IMR-90 (cell line): ENCODE results near the gene CDK5R1. TPM values are rescaled to one million over a fixed set of nuclear protein-coding genes. Genes with fewer than 3 reads are reported as not detected.

Source experiments
- ATAC-seq: fragments of 200-7000 bp; cut with Tn5 transposase; 2 replicates; pipeline ENCODE4 v1.9.1; 2020; ENCODE audit warnings: low read depth, mild to moderate bottlenecking, moderate library complexity
- BruUV-seq: library from RNA; stranded (reverse); fragments of 400-500 nt; replicated peaks from 2 replicates; lab custom pipeline; 2021; lab: Mats Ljungman, UMichigan
- CTCF ChIA-PET: fragments of 300-600 bp; formaldehyde crosslinking; extraction: SDS; loops from one replicate; lab custom pipeline; 2021; ENCODE audit warnings: antibody characterized with exemption; lab: Yijun Ruan, JAX
- POLR2A ChIA-PET: fragments of 300-600 bp; sonication (Branson Sonifier 250); formaldehyde crosslinking; loops from one replicate; lab custom pipeline; 2022; ENCODE audit warnings: antibody characterized with exemption; ENCODE audit not compliant: unreplicated experiment; lab: Charles Lee
- DNase-seq: peaks from one replicate; pipeline ENCODE4 v3.0.0; 2013
- H2AFZ ChIP-seq: replicated peaks from 2 replicates; pipeline ENCODE3; 2013; ENCODE audit warnings: low read length, mild to moderate bottlenecking; ENCODE audit not compliant: poor library complexity
- H2AK5ac ChIP-seq: 2 replicates; pipeline ENCODE4 v1.6.1; 2013; ENCODE audit warnings: low read depth, low read length, inconsistent platforms
- H2AK9ac ChIP-seq: replicated peaks from 2 replicates; pipeline ENCODE3; 2013; ENCODE audit warnings: mild to moderate bottlenecking, low read depth, low read length, moderate library complexity; ENCODE audit not compliant: poor library complexity
- H2BK120ac ChIP-seq: 2 replicates; pipeline ENCODE4 v1.6.1; 2013; ENCODE audit warnings: low read depth, low read length, inconsistent platforms
- H2BK15ac ChIP-seq: 3 replicates; pipeline ENCODE4 v1.6.1; 2013; ENCODE audit warnings: low read depth, low read length, inconsistent platforms
- H2BK20ac ChIP-seq: 2 replicates; pipeline ENCODE4 v1.6.1; 2013; ENCODE audit warnings: low read depth, mild to moderate bottlenecking, inconsistent platforms, low read length, moderate library complexity
- H2BK5ac ChIP-seq: 2 replicates; pipeline ENCODE4 v1.6.1; 2013; ENCODE audit warnings: mild to moderate bottlenecking, low read depth, low read length, inconsistent platforms; ENCODE audit not compliant: poor library complexity, severe bottlenecking
- H3K14ac ChIP-seq: replicated peaks from 2 replicates; pipeline ENCODE4 v1.6.1; 2013; ENCODE audit warnings: low read depth, low read length, inconsistent platforms
- H3K18ac ChIP-seq: 2 replicates; pipeline ENCODE4 v1.6.1; 2013; ENCODE audit warnings: low read depth, low read length, control low read depth
- H3K23ac ChIP-seq: 2 replicates; pipeline ENCODE4 v1.6.1; 2013; ENCODE audit warnings: low read depth, low read length, inconsistent platforms
- H3K27ac ChIP-seq: 2 replicates; pipeline ENCODE4 v1.5.1; 2013; ENCODE audit warnings: mild to moderate bottlenecking, control low read depth, low read length; ENCODE audit not compliant: insufficient read depth
- H3K27me3 ChIP-seq: 2 replicates; pipeline ENCODE4 v1.6.1; 2013; ENCODE audit warnings: low read length; ENCODE audit not compliant: control insufficient read depth, insufficient read depth
- H3K36me3 ChIP-seq: 2 replicates; pipeline ENCODE4 v1.6.1; 2013; ENCODE audit warnings: low read length, mixed read lengths; ENCODE audit not compliant: control insufficient read depth, insufficient read depth
- H3K4ac ChIP-seq: 2 replicates; pipeline ENCODE4 v1.6.1; 2013; ENCODE audit warnings: low read depth, low read length, inconsistent platforms
- H3K4me1 ChIP-seq: 2 replicates; pipeline ENCODE4 v1.6.1; 2013; ENCODE audit warnings: low read length, mixed read lengths; ENCODE audit not compliant: control insufficient read depth, insufficient read depth
- H3K4me2 ChIP-seq: 2 replicates; pipeline ENCODE4 v1.6.1; 2013; ENCODE audit warnings: low read depth, mild to moderate bottlenecking, control low read depth, low read length, moderate library complexity
- H3K4me3 ChIP-seq: 2 replicates; pipeline ENCODE4 v1.5.1; 2013; ENCODE audit warnings: low read depth, mild to moderate bottlenecking, control low read depth, low read length, moderate library complexity; ENCODE audit not compliant: insufficient read depth
- H3K56ac ChIP-seq: 2 replicates; pipeline ENCODE4 v1.6.1; 2013; ENCODE audit warnings: low read length, inconsistent platforms; ENCODE audit not compliant: insufficient read depth; ENCODE audit errors: extremely low read depth
- H3K79me1 ChIP-seq, 2 experiments: 2 replicates each; pipeline ENCODE4 v1.6.1; 2013; ENCODE audit warnings: low read length in 2 of 2, inconsistent platforms in 1 of 2, low read depth in 1 of 2
- H3K9ac ChIP-seq: 2 replicates; pipeline ENCODE4 v1.6.1; 2013; ENCODE audit warnings: low read depth, low read length, control low read depth
- H3K9me1 ChIP-seq: 2 replicates; pipeline ENCODE4 v1.6.1; 2013; ENCODE audit warnings: low read length, inconsistent platforms; ENCODE audit not compliant: insufficient read depth
- H3K9me3 ChIP-seq: 2 replicates; pipeline ENCODE4 v1.6.1; 2013; ENCODE audit warnings: low read length; ENCODE audit not compliant: control insufficient read depth, insufficient read depth
- H4K20me1 ChIP-seq: 2 replicates; pipeline ENCODE4 v1.6.1; 2013; ENCODE audit warnings: low read length, inconsistent platforms; ENCODE audit not compliant: insufficient read depth
- H4K5ac ChIP-seq: 2 replicates; pipeline ENCODE4 v1.6.1; 2013; ENCODE audit warnings: mild to moderate bottlenecking, low read depth, low read length, control low read depth
- H4K8ac ChIP-seq, 2 experiments: 2 replicates each; pipeline ENCODE4 v1.6.1; 2013; ENCODE audit warnings: low read depth in 2 of 2, low read length in 2 of 2, control low read depth in 1 of 2, inconsistent platforms in 1 of 2
- H4K91ac ChIP-seq: 2 replicates; pipeline ENCODE4 v1.6.1; 2013; ENCODE audit warnings: low read depth, low read length, inconsistent platforms; ENCODE audit not compliant: insufficient read depth
- BHLHE40 ChIP-seq: fragments of 150-350 bp; IDR thresholded peaks from 2 replicates; pipeline ENCODE4 v1.6.1; 2016; ENCODE audit warnings: mild to moderate bottlenecking, low read depth, low read length
- MXI1 ChIP-seq: IDR thresholded peaks from 2 replicates; pipeline ENCODE4 v1.6.1; 2012; ENCODE audit warnings: low read depth, mild to moderate bottlenecking, low read length, moderate library complexity, borderline replicate concordance
- WGBS, 2 experiments: methylation state at CpG; one replicate each; pipeline versions ENCODE4 v1.1.5 to v1.1.7; 2013; ENCODE audit warnings: missing lambda C conversion rate in 2 of 2; ENCODE audit not compliant: insufficient read length in 1 of 2; ENCODE audit errors: extremely low coverage in 2 of 2; 5-methylcytosine and 5-hydroxymethylcytosine counted together
- dilution Hi-C: fragments of 300-500 bp; cut with HindIII; formaldehyde crosslinking; loops from one replicate; pipeline ENCODE4 v1.14.3; 2018; ENCODE audit warnings: low sequenced_read_pairs; ENCODE audit not compliant: unreplicated experiment
- in situ Hi-C: fragments of 300-500 bp; cut with MboI; formaldehyde crosslinking; loops from 3 replicates; pipeline ENCODE4 v1.14.3; 2019; ENCODE audit warnings: low sequenced_read_pairs, inconsistent platforms, mixed read lengths
- intact Hi-C: fragments of 100-400 bp; cut with micrococcal nuclease; formaldehyde crosslinking; loops from 2 replicates; pipeline ENCODE4 v1.10.0; 2022
- polyA plus RNA-seq, 3 experiments: library from polyadenylated mRNA; depleted of rRNA; stranded (reverse); fragments of >200 nt; gene quantifications; 2 replicates each; pipeline ENCODE4 v1.2.3, GENCODE V29; 2012; ENCODE audit warnings: low replicate concordance in 1 of 3
- total RNA-seq: library from RNA; depleted of rRNA; stranded (reverse); fragments of >200 nt; gene quantifications from 2 replicates; pipeline ENCODE4 v1.2.3, GENCODE V29; 2012

Gene CDK5R1
- total and polyA plus RNA-seq, 2 of the 4 experiments (the other 2 are of a cell fraction): 0.36 to 0.74 TPM

DNA sequence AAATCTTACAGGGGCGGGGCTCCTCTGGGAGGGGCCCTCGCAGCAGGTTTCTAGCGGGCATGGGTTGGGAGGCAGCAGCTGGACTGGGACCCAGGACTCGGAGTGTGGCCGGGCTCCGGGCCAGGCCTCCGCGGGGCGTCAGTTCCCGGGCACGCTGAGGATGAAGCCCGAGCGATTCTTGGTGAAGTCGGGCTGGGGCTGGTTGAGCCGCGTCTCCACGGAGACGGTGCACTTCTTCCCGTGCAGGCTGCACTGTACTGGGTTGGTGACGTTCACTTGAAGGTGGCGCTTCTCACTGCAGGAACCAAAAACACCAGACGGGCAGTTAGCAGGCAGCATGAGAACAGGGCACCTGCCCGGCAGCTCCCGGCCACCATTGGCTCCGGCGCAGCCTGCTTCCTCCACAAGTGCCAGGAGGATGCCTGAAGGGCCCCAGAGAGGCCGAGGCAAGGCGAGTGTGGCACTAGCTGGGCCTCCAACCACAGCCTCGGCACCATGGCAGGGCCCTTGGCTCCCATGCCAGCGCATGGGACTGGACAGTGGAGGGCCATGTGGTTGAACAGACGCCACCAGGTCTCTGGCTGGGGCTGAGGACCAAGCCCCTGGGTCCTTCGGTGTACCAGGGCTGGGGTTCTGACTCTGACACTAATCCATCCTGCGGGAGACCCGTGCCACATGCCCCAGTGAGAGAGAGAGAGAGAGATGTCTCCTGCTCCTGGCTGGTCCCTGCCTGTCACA is 8.0 kb downstream of the CDK5R1 start:
- Histone ChIP-seq H3K4me1 (peaks cover 6% of the 10 kb centered on the region), H2AK9ac (no peak overlapping the region), H3K36me3 (peaks cover 2% of the 10 kb centered on the region; the same call in 1 of the 2 replicates), H3K4me3 (no peak overlapping the region), H3K14ac (no peak overlapping the region), H4K5ac (no peak overlapping the region), H3K27ac (no peak overlapping the region), H2AFZ (peak overlapping the region; percentile 46), H2BK5ac (no peak overlapping the region), H3K4ac (no peak overlapping the region), H4K91ac (no peak overlapping the region), H3K9me1 (peaks cover 10% of the 10 kb centered on the region), H3K18ac (no peak overlapping the region), H2BK15ac (no peak overlapping the region; the same call in 2 of the 3 replicates), H3K27me3 (no peaks in the 10 kb centered on the region), H3K4me2 (no peak overlapping the region), H2BK120ac (no peak overlapping the region), H4K20me1 (peaks cover 4% of the 10 kb centered on the region; the same call in 1 of the 2 replicates), H3K9me3 (no peaks in the 10 kb centered on the region), H2BK20ac (no peak overlapping the region), H3K56ac (no peak overlapping the region), H3K9ac (no peak overlapping the region), H3K79me1 (no peaks in the 10 kb centered on the region; a peak in 1 of 4 replicates), H4K8ac (no peak overlapping the region), H2AK5ac (no peak overlapping the region), H3K23ac (no peak overlapping the region)
- CTCF ChIA-PET: interaction anchor here (0.5 to 0.7 kb wide), 3 partner anchors 30 to 131 kb away, joined by 3 to 4 read pairs (median 3); no protein-coding TSS in a partner anchor
- POLR2A ChIA-PET: interaction anchor here (0.6 kb wide), 1 partner anchor 71 kb away, joined by 4 read pairs; no protein-coding TSS in a partner anchor
- TF ChIP-seq MXI1: no peak
- TF ChIP-seq BHLHE40: no peak
- in situ Hi-C loops (loop anchor here (25.0 kb wide), 1 partner anchor 268 kb away; no protein-coding TSS in a partner anchor), dilution Hi-C loops (no loop called here), intact Hi-C loops (no loop called here)
- DNase-seq: no peak
- no peak for ATAC-seq
- WGBS, 2 experiments: 87% methylated on average over 18 of the region's 34 CpGs; no CpG with 5 or more reads in 1 of the 2 experiments
- BruUV-seq: no TSS peak
